H9 (cell line): ENCODE measurements around the gene LENG1. TPM values are rescaled to one million over a fixed set of nuclear protein-coding genes. Genes with fewer than 3 reads are reported as not detected.
A peak's percentile ranks its signal among the peaks of the same experiment; 100 is the strongest.

Source experiments
- DNase-seq: peaks from one replicate; pipeline ENCODE4 v3.0.0-alpha.2; 2017
- H2AFZ ChIP-seq: one replicate; pipeline ENCODE4 v1.6.1; 2013; ENCODE audit warnings: mild to moderate bottlenecking, low read length, control low read depth, moderate library complexity
- H2AK5ac ChIP-seq: 2 replicates; pipeline ENCODE4 v1.6.1; 2013; ENCODE audit warnings: low read length, control low read depth, mixed read lengths; ENCODE audit not compliant: insufficient read length
- H2BK120ac ChIP-seq: one replicate; pipeline ENCODE4 v1.6.1; 2013; ENCODE audit warnings: low read depth, mild to moderate bottlenecking, low read length, control low read depth, inconsistent platforms; ENCODE audit not compliant: poor library complexity, severe bottlenecking
- H2BK12ac ChIP-seq: 2 replicates; pipeline ENCODE4 v1.6.1; 2013; ENCODE audit warnings: low read length, control low read depth, mixed read lengths, low read depth; ENCODE audit not compliant: insufficient read length
- H2BK15ac ChIP-seq: 2 replicates; pipeline ENCODE4 v1.6.1; 2013; ENCODE audit warnings: low read depth, low read length, control low read depth
- H2BK20ac ChIP-seq: one replicate; pipeline ENCODE4 v1.6.1; 2013; ENCODE audit warnings: low read depth, mild to moderate bottlenecking, low read length, control low read depth, inconsistent platforms; ENCODE audit not compliant: poor library complexity, severe bottlenecking
- H2BK5ac ChIP-seq: 2 replicates; pipeline ENCODE4 v1.6.1; 2013; ENCODE audit warnings: low read length, control low read depth, mixed read lengths; ENCODE audit not compliant: insufficient read length
- H3K14ac ChIP-seq: 2 replicates; pipeline ENCODE4 v1.6.1; 2013; ENCODE audit warnings: low read length, control low read depth; ENCODE audit not compliant: insufficient read depth
- H3K18ac ChIP-seq: 2 replicates; pipeline ENCODE4 v1.6.1; 2013; ENCODE audit warnings: low read depth, mild to moderate bottlenecking, mixed read lengths, low read length, control low read depth; ENCODE audit not compliant: insufficient read length
- H3K23ac ChIP-seq: 2 replicates; pipeline ENCODE4 v1.6.1; 2013; ENCODE audit warnings: low read length, control low read depth, mixed read lengths, low read depth; ENCODE audit not compliant: insufficient read length
- H3K23me2 ChIP-seq: 2 replicates; pipeline ENCODE4 v1.6.1; 2013; ENCODE audit warnings: low read depth, mild to moderate bottlenecking, mixed read lengths, low read length, control low read depth; ENCODE audit not compliant: insufficient read length, poor library complexity, severe bottlenecking
- H3K27ac ChIP-seq: 2 replicates; pipeline ENCODE4 v1.5.1; 2013; ENCODE audit warnings: low read length, control low read depth, mixed read lengths, low read depth; ENCODE audit not compliant: insufficient read length
- H3K27me3 ChIP-seq: 2 replicates; pipeline ENCODE4 v1.6.1; 2013; ENCODE audit warnings: low read length, control low read depth, inconsistent platforms; ENCODE audit not compliant: insufficient read depth
- H3K4ac ChIP-seq: 2 replicates; pipeline ENCODE4 v1.6.1; 2013; ENCODE audit warnings: low read depth, mild to moderate bottlenecking, control low read depth, inconsistent platforms, low read length, moderate library complexity
- H3K4me1 ChIP-seq: 2 replicates; pipeline ENCODE4 v1.6.1; 2013; ENCODE audit warnings: low read length, control low read depth, inconsistent platforms; ENCODE audit not compliant: insufficient read depth
- H3K4me2 ChIP-seq: 2 replicates; pipeline ENCODE4 v1.6.1; 2013; ENCODE audit warnings: low read length, control low read depth, mixed read lengths; ENCODE audit not compliant: insufficient read length, insufficient read depth
- H3K56ac ChIP-seq: 2 replicates; pipeline ENCODE4 v1.6.1; 2013; ENCODE audit warnings: low read depth, mild to moderate bottlenecking, mixed read lengths, low read length, control low read depth; ENCODE audit not compliant: insufficient read length
- H3K79me1 ChIP-seq: 2 replicates; pipeline ENCODE4 v1.6.1; 2013; ENCODE audit warnings: low read depth, mild to moderate bottlenecking, moderate library complexity, low read length, control low read depth, inconsistent platforms; ENCODE audit not compliant: insufficient read depth, poor library complexity, severe bottlenecking
- H3K79me2 ChIP-seq: 2 replicates; pipeline ENCODE4 v1.6.1; 2013; ENCODE audit warnings: low read length, control low read depth, inconsistent platforms; ENCODE audit not compliant: insufficient read depth
- H3K9ac ChIP-seq: 2 replicates; pipeline ENCODE4 v1.6.1; 2013; ENCODE audit warnings: low read length, control low read depth, mixed read lengths; ENCODE audit not compliant: insufficient read length; ENCODE audit errors: extremely low read depth
- H3K9me3 ChIP-seq: one replicate; pipeline ENCODE4 v1.6.1; 2013; ENCODE audit warnings: low read depth, low read length, inconsistent platforms; ENCODE audit not compliant: control insufficient read depth
- H3T11ph ChIP-seq: one replicate; pipeline ENCODE4 v1.6.1; 2013; ENCODE audit warnings: mild to moderate bottlenecking, low read length, control low read depth, inconsistent platforms
- H4K20me1 ChIP-seq: one replicate; pipeline ENCODE4 v1.6.1; 2013; ENCODE audit not compliant: control insufficient read depth, insufficient read length, insufficient read depth
- H4K5ac ChIP-seq: 2 replicates; pipeline ENCODE4 v1.6.1; 2013; ENCODE audit warnings: low read depth, mild to moderate bottlenecking, mixed read lengths, low read length, control low read depth; ENCODE audit not compliant: insufficient read length
- H4K8ac ChIP-seq: replicated peaks from 2 replicates; pipeline ENCODE4 v1.6.1; 2013; ENCODE audit warnings: low read length, control low read depth, mixed read lengths, low read depth; ENCODE audit not compliant: insufficient read length
- H4K91ac ChIP-seq: 2 replicates; pipeline ENCODE4 v1.6.1; 2013; ENCODE audit warnings: low read depth, mild to moderate bottlenecking, moderate library complexity, mixed read lengths, low read length, control low read depth; ENCODE audit not compliant: insufficient read length
- H3K27ac Mint-ChIP-seq, 3 experiments: 2 replicates in 2 of 3; 3 replicates in 1 of 3; pipeline ENCODE4 v1.8.0; 2020 to 2021; ENCODE audit warnings: mixed read lengths in 3 of 3, mild to moderate bottlenecking in 1 of 3, moderate library complexity in 1 of 3
- H3K27me3 Mint-ChIP-seq: 2 replicates; pipeline ENCODE4 v1.8.0; 2021; ENCODE audit warnings: low read depth, mild to moderate bottlenecking, moderate library complexity, mixed read lengths
- H3K36me3 Mint-ChIP-seq, 3 experiments: 2 replicates in 2 of 3; 3 replicates in 1 of 3; pipeline ENCODE4 v1.8.0; 2020 to 2021; ENCODE audit warnings: low read depth in 3 of 3, mixed read lengths in 3 of 3; ENCODE audit not compliant: insufficient read depth in 1 of 3
- H3K4me1 Mint-ChIP-seq, 2 experiments: 2 replicates each; pipeline ENCODE4 v1.8.0; 2020; ENCODE audit warnings: mixed read lengths in 2 of 2
- H3K4me3 Mint-ChIP-seq, 2 experiments: 2 replicates in 1 of 2; 3 replicates in 1 of 2; pipeline ENCODE4 v1.8.0; 2020 to 2021; ENCODE audit warnings: mild to moderate bottlenecking in 2 of 2, mixed read lengths in 2 of 2, moderate library complexity in 1 of 2
- H3K9me3 Mint-ChIP-seq, 2 experiments: 2 replicates in 1 of 2; 3 replicates in 1 of 2; pipeline ENCODE4 v1.8.0; 2020; ENCODE audit warnings: mild to moderate bottlenecking in 2 of 2, mixed read lengths in 2 of 2, moderate library complexity in 1 of 2
- CTCF ChIP-seq: fragments of 200-600 bp; sonication (generic); conservative IDR thresholded peaks from 3 replicates; pipeline ENCODE4 v1.8.0; 2021; ENCODE audit warnings: antibody characterized with exemption, mild to moderate bottlenecking
- WGBS: extraction: QIAGEN DNeasy Blood & Tissue Kit; methylation state at CpG from one replicate; pipeline ENCODE4 v1.1.7; 2013; ENCODE audit warnings: missing lambda C conversion rate, low lambda C conversion rate, mixed read lengths; ENCODE audit not compliant: insufficient read length; ENCODE audit errors: extremely low coverage; 5-methylcytosine and 5-hydroxymethylcytosine counted together
- total RNA-seq: library from RNA; stranded (reverse); gene quantifications from 2 replicates; pipeline ENCODE4 v1.2.1, GENCODE V29; 2021

Gene LENG1
- total RNA-seq, 1 experiment from 2014 or later: 7.1 TPM

DNA sequence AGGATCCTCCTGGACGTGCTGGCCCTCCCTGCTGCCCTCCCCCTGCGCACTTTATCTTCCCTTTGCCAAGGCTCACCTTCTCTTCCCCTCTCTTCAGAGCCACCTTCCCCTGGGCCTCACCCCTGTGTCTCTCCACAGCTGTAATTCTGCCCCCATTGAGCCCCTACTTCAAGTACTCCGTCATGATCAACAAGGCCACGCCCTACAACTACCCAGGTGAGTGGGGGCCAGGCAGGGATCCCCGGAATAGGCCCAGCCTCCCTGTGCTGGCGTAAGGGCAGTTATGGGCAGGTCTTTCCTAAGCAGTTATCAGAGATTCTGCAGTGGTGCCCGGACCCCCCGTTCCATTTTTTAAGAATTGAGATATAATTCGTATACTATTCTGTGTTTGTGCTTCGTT is 53.7 kb downstream of the LENG1 start:
- H4K20me1 ChIP-seq: no peaks in the 10 kb centered on the region
- H3K9ac ChIP-seq: no peak overlapping the region
- Mint-ChIP-seq H3K4me3 (peak overlapping the region in 1 of 2 experiments; percentile 36; a peak in 1 of 5 replicates), H3K4me1 (peaks cover 2 to 6% of the 10 kb centered on the region in 2 experiments; a peak in 1 of 4 replicates), H3K27ac (no peak overlapping the region; a peak in 1 of 7 replicates), H3K27me3 (no peaks in the 10 kb centered on the region; the same call in 1 of the 2 replicates), H3K36me3 (peaks cover 43 to 59% (median 55%) of the 10 kb centered on the region in 3 experiments), H3K9me3 (peaks cover 0 to 2% of the 10 kb centered on the region in 2 experiments; a peak in 3 of 5 replicates)
- H4K91ac ChIP-seq: no peak overlapping the region
- H2BK5ac ChIP-seq: no peak overlapping the region
- no peak overlapping the region for H4K5ac ChIP-seq
- H3K14ac ChIP-seq: no peak overlapping the region
- no peak overlapping the region for H2BK120ac ChIP-seq
- no peak for TF ChIP-seq CTCF
- peaks cover 4% of the 10 kb centered on the region for H3K79me1 ChIP-seq
- peaks cover 1% of the 10 kb centered on the region; the same call in 1 of the 2 replicates for H3K79me2 ChIP-seq
- H2BK15ac ChIP-seq: no peak overlapping the region
- peaks cover 5% of the 10 kb centered on the region for H3K23me2 ChIP-seq
- no peak overlapping the region for H3K4ac ChIP-seq
- H2AK5ac ChIP-seq: no peak overlapping the region
- no peak overlapping the region for H3K23ac ChIP-seq
- no peak overlapping the region for H2BK12ac ChIP-seq
- no peak overlapping the region for H2BK20ac ChIP-seq
- no peak overlapping the region for H3K27ac ChIP-seq
- H3K18ac ChIP-seq: no peak overlapping the region
- WGBS: no CpG with 5 or more reads among the region's 10 CpGs
- no peak for DNase-seq
- H2AFZ ChIP-seq: no peak overlapping the region
- no peak overlapping the region for H3K4me2 ChIP-seq
- H3T11ph ChIP-seq: no peak overlapping the region
- no peak overlapping the region for H4K8ac ChIP-seq
- no peaks in the 10 kb centered on the region for H3K4me1 ChIP-seq
- H3K9me3 ChIP-seq: no peaks in the 10 kb centered on the region
- no peaks in the 10 kb centered on the region for H3K27me3 ChIP-seq
- no peak overlapping the region for H3K56ac ChIP-seq

Other genes starting within 250 kb of the LENG1 start
- 6.0 and 7.1 TPM in 2 replicates for gene CACNG8, start 196.8 kb downstream of the LENG1 start, total RNA-seq
- 1.6 and 2.0 TPM in 2 replicates for gene CACNG6, start 168.1 kb downstream of the LENG1 start, total RNA-seq
- gene VSTM1, start 95.8 kb downstream of the LENG1 start, total RNA-seq: 0.48 TPM in 1 of 2 replicates, not detected in the other
- gene TARM1, start 78.4 kb downstream of the LENG1 start, total RNA-seq: not detected in 2 replicates
- gene OSCAR, start 58.9 kb downstream of the LENG1 start, total RNA-seq: 0.24 and 0.53 TPM in 2 replicates
- 174 and 188 TPM in 2 replicates for gene NDUFA3, start 56.9 kb downstream of the LENG1 start, total RNA-seq
- 26.6 and 28.2 TPM in 2 replicates for gene TFPT, start 44.1 kb downstream of the LENG1 start, total RNA-seq
- 82.1 and 84.4 TPM in 2 replicates for gene PRPF31, start 44.0 kb downstream of the LENG1 start, total RNA-seq
- gene CNOT3, start 22.0 kb downstream of the LENG1 start, total RNA-seq: 91.2 and 95.0 TPM in 2 replicates
- 12.2 and 12.7 TPM in 2 replicates for gene TMC4, start 13.4 kb upstream of the LENG1 start, total RNA-seq
- 100 and 103 TPM in 2 replicates for gene MBOAT7, start 29.9 kb upstream of the LENG1 start, total RNA-seq
- gene TSEN34, start 31.6 kb upstream of the LENG1 start, total RNA-seq: 28.3 and 29.0 TPM in 2 replicates
- gene RPS9, start 41.1 kb upstream of the LENG1 start, total RNA-seq: 1,674 and 1,679 TPM in 2 replicates
- gene LILRB3, start 63.3 kb upstream of the LENG1 start, total RNA-seq: not detected in 2 replicates
- gene LILRA6, start 83.1 kb upstream of the LENG1 start, total RNA-seq: not detected in 2 replicates
- 0.09 TPM in 1 of 2 replicates, not detected in the other for gene LILRB5, start 97.6 kb upstream of the LENG1 start, total RNA-seq
- not detected in 2 replicates for gene LILRB2, start 121.4 kb upstream of the LENG1 start, total RNA-seq
- not detected in 2 replicates for gene LILRA5, start 153.4 kb upstream of the LENG1 start, total RNA-seq
- gene LILRA4, start 179.4 kb upstream of the LENG1 start, total RNA-seq: not detected in 2 replicates
- gene LAIR1, start 205.2 kb upstream of the LENG1 start, total RNA-seq: not detected in 2 replicates